ENCODE data around the gene REM1.

The REM1 gene

DNA sequence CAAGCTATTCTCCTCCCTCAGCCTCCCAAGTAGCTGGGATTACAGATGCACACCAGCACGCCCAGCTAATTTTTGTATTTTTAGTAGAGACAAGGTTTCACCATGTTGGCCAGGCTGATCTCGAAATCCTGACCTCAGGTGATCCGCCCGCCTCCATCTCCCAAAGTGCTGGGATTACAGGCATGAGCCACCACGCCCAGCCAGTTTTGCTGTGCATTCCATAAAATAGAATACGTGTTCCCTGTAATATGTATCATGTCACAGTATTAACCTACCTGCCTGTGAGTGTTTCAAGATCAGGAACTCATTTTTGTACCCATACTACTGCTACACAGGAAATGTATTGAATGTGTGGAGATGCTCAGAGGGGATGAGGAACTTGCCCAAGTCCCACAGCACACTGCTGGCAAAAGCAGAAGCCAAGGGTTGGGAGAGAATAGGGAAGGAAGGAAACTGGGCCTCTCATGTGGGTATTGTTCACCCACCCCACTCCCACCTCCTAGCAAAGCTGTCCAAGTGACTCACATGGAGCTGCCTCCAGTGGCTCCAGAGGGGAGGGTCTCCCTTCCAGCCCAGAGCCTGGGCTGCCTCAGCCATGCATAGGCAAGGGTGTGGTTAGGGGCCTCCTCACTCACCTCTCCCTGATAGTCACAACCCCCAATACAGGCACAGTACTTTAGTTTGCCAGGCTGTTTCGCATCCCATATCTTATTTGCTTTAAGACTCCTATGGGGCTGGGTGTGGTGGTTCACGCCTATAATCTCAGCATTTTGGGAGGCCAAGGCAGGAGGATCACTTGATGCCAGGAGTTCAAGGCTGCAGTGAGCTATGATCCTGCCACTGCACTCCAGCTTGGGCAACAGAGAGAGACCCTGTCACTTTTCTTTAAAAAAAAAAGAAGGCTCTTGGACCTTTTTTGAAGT lies 48.5 kb downstream of the REM1 start:
- DNase-seq: peak; percentile 76

DNA sequence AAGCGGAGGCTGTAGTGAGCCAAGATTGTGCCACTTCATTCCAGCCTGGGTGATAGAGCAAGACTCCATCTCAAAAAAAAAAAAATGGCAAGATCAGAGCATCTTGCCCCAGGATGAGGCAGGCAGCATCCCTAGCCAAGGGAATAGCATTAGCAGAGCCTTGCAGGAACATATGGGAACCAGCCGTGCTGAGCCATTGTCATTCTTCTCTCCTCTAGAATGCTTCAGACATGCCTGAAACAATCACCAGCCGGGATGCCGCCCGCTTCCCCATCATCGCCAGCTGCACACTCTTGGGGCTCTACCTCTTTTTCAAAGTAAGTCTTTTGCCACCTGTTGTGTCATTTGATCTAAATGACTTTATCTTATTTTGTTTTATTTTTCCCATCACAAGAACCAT lies 52.2 kb downstream of the REM1 start:
- DNase-seq: no peak
